Measurements from ENCODE around the gene TBC1D16.

TBC1D16 gene

GRCh38 chr17:79987935-79988184 is 47.8 kb downstream of the TBC1D16 start:
- DNase-seq (ENCODE audit: low read depth), result no peak

GRCh38 chr17:79987187-79987934 is 48.3 kb downstream of the TBC1D16 start:
- DNase-seq (ENCODE audit: low read depth), result no peak

GRCh38 chr17:79986411-79987186 is 49.1 kb downstream of the TBC1D16 start:
- no peak for DNase-seq (ENCODE audit: low read depth)

GRCh38 chr17:79985943-79986391 is 49.7 kb downstream of the TBC1D16 start:
- no peak for DNase-seq (ENCODE audit: low read depth)

- DNase-seq (ENCODE audit: low read depth), result no peak
These were observed 50.2 kb downstream of the TBC1D16 start for GRCh38 chr17:79985361-79985942.

- DNase-seq (ENCODE audit: low read depth), result no peak
These were observed 50.8 kb downstream of the TBC1D16 start for GRCh38 chr17:79984877-79985276.

GRCh38 chr17:79984045-79984840 is 51.4 kb downstream of the TBC1D16 start:
- DNase-seq (ENCODE audit: low read depth), result no peak

GRCh38 chr17:79983456-79983855 is 52.2 kb downstream of the TBC1D16 start:
- DNase-seq (ENCODE audit: low read depth), result no peak

- no peak for DNase-seq (ENCODE audit: low read depth)
These were observed 52.7 kb downstream of the TBC1D16 start for GRCh38 chr17:79982986-79983385.

- DNase-seq (ENCODE audit: low read depth), result no peak
These were observed 54.0 kb downstream of the TBC1D16 start for GRCh38 chr17:79981661-79982101.

- no peak for DNase-seq (ENCODE audit: low read depth)
These were observed 54.6 kb downstream of the TBC1D16 start for GRCh38 chr17:79981090-79981489.

- no peak for DNase-seq (ENCODE audit: low read depth)
These were observed 55.2 kb downstream of the TBC1D16 start for GRCh38 chr17:79980246-79981043.

GRCh38 chr17:79979816-79980215 is 55.9 kb downstream of the TBC1D16 start:
- DNase-seq (ENCODE audit: low read depth), result no peak

- DNase-seq (ENCODE audit: low read depth), result no peak
These were observed 56.4 kb downstream of the TBC1D16 start for GRCh38 chr17:79979221-79979741.

- no peak for DNase-seq (ENCODE audit: low read depth)
These were observed 57.2 kb downstream of the TBC1D16 start for GRCh38 chr17:79978548-79978855.

GRCh38 chr17:79977708-79978547 is 57.7 kb downstream of the TBC1D16 start:
- DNase-seq (ENCODE audit: low read depth), result no peak

- no peak for DNase-seq (ENCODE audit: low read depth)
These were observed 58.5 kb downstream of the TBC1D16 start for GRCh38 chr17:79977161-79977631.

GRCh38 chr17:79976451-79976850 is 59.2 kb downstream of the TBC1D16 start:
- no peak for DNase-seq (ENCODE audit: low read depth)

GRCh38 chr17:79975498-79976134 is 60.1 kb downstream of the TBC1D16 start:
- DNase-seq (ENCODE audit: low read depth), result no peak
